Cardiac muscle cell (in vitro differentiated cells and primary cell): Measurements from ENCODE around the gene PSMD7. TPM values are rescaled to one million over a fixed set of nuclear protein-coding genes. Genes with fewer than 3 reads are reported as not detected.

Experiments
- DNase-seq, 2 donors: peaks; one replicate each; pipeline versions ENCODE4 v3.0.0 to v3.0.0-alpha.2; 2010 to 2017; ENCODE audit warnings: low read depth in 1 of 2, low spot score in 1 of 2
- H3K27ac ChIP-seq: fragments of 200-600 bp; sonication (generic); 2 replicates; pipeline ENCODE4 v1.5.1; 2016
- H3K27me3 ChIP-seq: fragments of 200-600 bp; sonication (generic); 2 replicates; pipeline ENCODE4 v1.6.0; 2016; ENCODE audit warnings: control low read depth
- H3K36me3 ChIP-seq: fragments of 200-600 bp; sonication (generic); 2 replicates; pipeline ENCODE4 v1.5.1; 2016; ENCODE audit warnings: control low read depth
- H3K4me1 ChIP-seq: fragments of 200-600 bp; sonication (generic); 2 replicates; pipeline ENCODE4 v1.8.1; 2017; ENCODE audit warnings: low read depth, mild to moderate bottlenecking, mixed run types
- H3K4me3 ChIP-seq: fragments of 200-600 bp; sonication (generic); 2 replicates; pipeline ENCODE4 v1.5.1; 2016; ENCODE audit warnings: mild to moderate bottlenecking
- H3K9me3 ChIP-seq: fragments of 200-600 bp; sonication (generic); 2 replicates; pipeline ENCODE4 v1.5.1; 2017; ENCODE audit warnings: low read depth, mild to moderate bottlenecking, control low read depth
- CTCF ChIP-seq: IDR thresholded peaks from 2 replicates; pipeline ENCODE4 v1.5.1; 2012; ENCODE audit warnings: low read depth, mild to moderate bottlenecking, low read length
- polyA plus RNA-seq: library from polyadenylated mRNA; unstranded; fragments of >200 nt; fragmentation: Nextera tagmentation; extraction: Ambion mirVana; gene quantifications from 2 replicates; pipeline ENCODE4 v1.2.1, GENCODE V29; 2016
- total RNA-seq: library from RNA; depleted of rRNA; stranded (reverse); fragments of >200 nt; gene quantifications from 2 replicates; pipeline ENCODE4 v1.2.3, GENCODE V29; 2016

PSMD7 gene
- total and polyA plus RNA-seq, 2 experiments from 2014 or later: 108 to 177 TPM

GRCh38 chr16:74275031-74275636 is 21.5 kb upstream of the PSMD7 start:
- peak; percentile 23 to 42 for DNase-seq
- Histone ChIP-seq H3K27ac (no peak overlapping the region), H3K4me1 (peaks cover 4% of the 10 kb centered on the region), H3K4me3 (no peak overlapping the region), H3K36me3 (no peaks in the 10 kb centered on the region), H3K27me3 (peaks cover 4% of the 10 kb centered on the region), H3K9me3 (no peaks in the 10 kb centered on the region)
- peak; percentile 49 for TF ChIP-seq CTCF

GRCh38 chr16:74275711-74276110 is 20.9 kb upstream of the PSMD7 start:
- Histone ChIP-seq H3K27ac (no peak overlapping the region), H3K4me1 (peaks cover 4% of the 10 kb centered on the region), H3K4me3 (no peak overlapping the region), H3K36me3 (no peaks in the 10 kb centered on the region), H3K27me3 (peaks cover 4% of the 10 kb centered on the region), H3K9me3 (no peaks in the 10 kb centered on the region)
- no peak for TF ChIP-seq CTCF
- peak in 1 of 2 donors; percentile 42 for DNase-seq

GRCh38 chr16:74277974-74278373 is 18.6 kb upstream of the PSMD7 start:
- H3K36me3 ChIP-seq: no peaks in the 10 kb centered on the region
- H3K27me3 ChIP-seq: peaks cover 4% of the 10 kb centered on the region
- H3K9me3 ChIP-seq: no peaks in the 10 kb centered on the region
- H3K27ac ChIP-seq: no peak overlapping the region
- no peak for TF ChIP-seq CTCF
- H3K4me1 ChIP-seq: peaks cover 12% of the 10 kb centered on the region
- DNase-seq: no peak
- no peak overlapping the region for H3K4me3 ChIP-seq

GRCh38 chr16:74279266-74279665 is 17.3 kb upstream of the PSMD7 start:
- no peak for DNase-seq
- Histone ChIP-seq H3K4me3 (no peak overlapping the region), H3K27me3 (peaks cover 4% of the 10 kb centered on the region), H3K9me3 (no peaks in the 10 kb centered on the region), H3K27ac (no peak overlapping the region), H3K4me1 (peaks cover 12% of the 10 kb centered on the region), H3K36me3 (no peaks in the 10 kb centered on the region)
- no peak for TF ChIP-seq CTCF

GRCh38 chr16:74279805-74280204 is 16.8 kb upstream of the PSMD7 start:
- no peak for TF ChIP-seq CTCF
- H3K27me3 ChIP-seq: peaks cover 4% of the 10 kb centered on the region

More at GRCh38 chr16:74279805-74280204, 16.8 kb upstream of the PSMD7 start:
- no peaks in the 10 kb centered on the region for H3K9me3 ChIP-seq
- H3K36me3 ChIP-seq: no peaks in the 10 kb centered on the region
- no peak overlapping the region for H3K27ac ChIP-seq
- no peak for DNase-seq
- H3K4me1 ChIP-seq: peaks cover 12% of the 10 kb centered on the region
- no peak overlapping the region for H3K4me3 ChIP-seq
